AG04450 (cell line): Measurements from ENCODE around the gene TNFAIP2. TPM values are rescaled to one million over a fixed set of nuclear protein-coding genes. Genes with fewer than 3 reads are reported as not detected.

Experiments used
- CTCF ChIA-PET: fragments of 300-600, 350-600 bp; formaldehyde crosslinking; extraction: SDS; loops from one replicate; lab custom pipeline; 2022; ENCODE audit warnings: antibody characterized with exemption, inconsistent platforms; lab: Charles Lee
- POLR2A ChIA-PET: fragments of 350-600 bp; formaldehyde crosslinking; extraction: SDS; loops from one replicate; lab custom pipeline; 2021; ENCODE audit warnings: antibody characterized with exemption, inconsistent platforms; lab: Yijun Ruan, JAX
- DNase-seq: peaks from one replicate; pipeline ENCODE4 v3.0.0-alpha.2; 2011; ENCODE audit warnings: low read depth, low spot score
- H3K27ac ChIP-seq: one replicate; pipeline ENCODE4 v1.5.1; 2012; ENCODE audit warnings: low read depth, low read length, control low read depth
- H3K27me3 ChIP-seq: one replicate; pipeline ENCODE4 v1.6.0; 2012; ENCODE audit warnings: low read length; ENCODE audit not compliant: control insufficient read depth, insufficient read depth
- H3K4me3 ChIP-seq: 2 replicates; pipeline ENCODE4 v1.5.1; 2011; ENCODE audit warnings: mild to moderate bottlenecking, low read depth, low read length, control low read depth
- H3K9me3 ChIP-seq: 2 replicates; pipeline ENCODE4 v1.5.1; 2012; ENCODE audit warnings: low read length; ENCODE audit not compliant: control insufficient read depth, insufficient read depth
- CTCF ChIP-seq: IDR thresholded peaks from 2 replicates; pipeline ENCODE4 v1.5.1; 2011; ENCODE audit warnings: low read depth, low read length, control low read depth, inconsistent platforms
- polyA plus RNA-seq: library from polyadenylated mRNA; depleted of rRNA; stranded (reverse); fragments of >200 nt; gene quantifications from 2 replicates; pipeline ENCODE4 v1.2.3, GENCODE V29; 2011

The TNFAIP2 gene
- polyA plus RNA-seq, 1 experiment = 15.3 TPM

DNA sequence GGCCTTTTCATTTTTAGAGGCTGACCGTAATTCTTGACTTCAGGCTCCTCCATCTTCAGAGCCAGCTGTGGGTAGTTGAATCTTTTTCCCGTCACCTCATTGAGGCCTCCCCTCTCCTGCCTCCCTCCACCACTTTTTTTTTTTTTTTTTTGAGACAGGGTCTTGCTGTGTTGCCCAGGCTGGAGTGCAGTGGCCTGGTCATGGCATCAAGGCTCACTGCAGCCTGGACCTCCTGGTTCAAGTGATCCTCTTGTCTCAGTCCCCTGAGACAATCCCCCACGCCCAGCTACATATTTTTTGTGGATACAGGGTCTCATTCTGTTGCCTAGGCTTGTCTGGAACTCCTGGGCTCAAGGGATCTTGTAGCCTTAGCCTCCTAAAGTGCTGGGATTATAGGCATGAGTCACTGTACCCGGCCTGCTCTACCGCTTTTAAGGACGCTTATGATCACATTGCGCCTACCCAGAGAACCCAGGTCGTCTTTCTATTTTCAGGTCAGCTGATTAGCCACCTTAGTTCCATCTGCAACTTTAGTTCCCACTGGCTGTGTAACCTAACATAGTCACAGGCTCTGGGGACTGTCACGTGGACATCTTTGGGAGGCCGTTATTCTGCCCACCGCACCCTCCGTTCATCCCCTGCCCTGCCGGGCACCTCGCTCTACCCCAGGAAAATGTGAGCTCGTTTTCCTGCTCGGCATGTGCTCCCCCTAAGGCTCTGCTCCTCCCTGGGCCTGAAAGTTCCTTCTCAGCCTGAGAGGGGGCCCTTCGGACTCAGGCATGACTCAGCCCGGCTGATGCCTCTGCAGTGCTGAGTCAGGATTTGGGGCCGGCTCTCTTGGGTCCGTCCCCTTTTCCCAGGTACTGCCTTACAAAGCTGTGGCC lies 13.4 kb downstream of the TNFAIP2 start:
- ChIA-PET POLR2A (no interaction called here), CTCF (interaction anchor here (1.0 to 2.9 kb wide), 3 partner anchors 10 to 31 kb away, joined by 6 to 18 read pairs (median 8); no protein-coding TSS in a partner anchor)
- DNase-seq = no peak
- peak overlapping the region; percentile 52 for H3K27ac ChIP-seq
- H3K9me3 ChIP-seq = no peaks in the 10 kb centered on the region; the same call in 1 of the 2 replicates
- no peaks in the 10 kb centered on the region for H3K27me3 ChIP-seq
- TF ChIP-seq CTCF = no peak
- H3K4me3 ChIP-seq = no peak overlapping the region

- no peak for TF ChIP-seq CTCF
These were observed 14.5 kb downstream of the TNFAIP2 start for GRCh38 chr14:103137689-103138300.

GRCh38 chr14:103138301-103139131 lies 15.3 kb downstream of the TNFAIP2 start:
- DNase-seq = no peak
- no peak for TF ChIP-seq CTCF
- POLR2A ChIA-PET = no interaction called here
- Histone ChIP-seq H3K9me3 (no peaks in the 10 kb centered on the region; the same call in 1 of the 2 replicates), H3K27ac (no peak overlapping the region), H3K4me3 (no peak overlapping the region), H3K27me3 (peaks cover 11% of the 10 kb centered on the region)
- CTCF ChIA-PET = interaction anchor here (2.8 kb wide), 1 partner anchor 34 kb away, joined by 8 read pairs; no protein-coding TSS in a partner anchor

More at GRCh38 chr14:103137689-103138300, 14.5 kb downstream of the TNFAIP2 start:
- H3K4me3 ChIP-seq = no peak overlapping the region
- ChIA-PET CTCF (interaction anchor here (0.6 to 1.0 kb wide), 2 partner anchors 32 to 425 kb away, joined by 6 to 13 read pairs; no protein-coding TSS in a partner anchor), POLR2A (no interaction called here)
- no peaks in the 10 kb centered on the region; the same call in 1 of the 2 replicates for H3K9me3 ChIP-seq
- no peak overlapping the region for H3K27ac ChIP-seq
- peaks cover 7% of the 10 kb centered on the region for H3K27me3 ChIP-seq
- DNase-seq = no peak

GRCh38 chr14:103139132-103140025 lies 16.1 kb downstream of the TNFAIP2 start:
- peaks cover 11% of the 10 kb centered on the region for H3K27me3 ChIP-seq
- H3K4me3 ChIP-seq = no peak overlapping the region
- H3K27ac ChIP-seq = no peak overlapping the region
- DNase-seq = no peak
- no peaks in the 10 kb centered on the region; the same call in 1 of the 2 replicates for H3K9me3 ChIP-seq
- no peak for TF ChIP-seq CTCF
- POLR2A ChIA-PET = no interaction called here
- CTCF ChIA-PET = interaction anchor here (0.7 to 2.8 kb wide), 2 partner anchors 34 to 61 kb away, joined by 3 to 8 read pairs; no protein-coding TSS in a partner anchor
